Adipocyte (in vitro differentiated cells): ENCODE measurements around the gene SOX21.
A peak's percentile ranks its signal among the peaks of the same experiment; 100 is the strongest.
"Not testable (repeated sequence)": the region's sequence is repeated elsewhere in the genome, so short reads cannot be mapped to it uniquely, and the experiment has no call there.

ENCODE experiments used
- DNase-seq: peaks from one replicate; pipeline ENCODE4 v3.0.0-alpha.2; 2015; ENCODE audit warnings: low read depth
- H3K27me3 ChIP-seq: replicated peaks from 2 replicates; pipeline ENCODE4 v1.7.0; 2013; ENCODE audit warnings: mild to moderate bottlenecking, low read length, moderate library complexity; ENCODE audit not compliant: control insufficient read depth, insufficient read depth
- H3K36me3 ChIP-seq: 2 replicates; pipeline ENCODE4 v1.7.0; 2013; ENCODE audit warnings: low read length, mild to moderate bottlenecking, moderate library complexity; ENCODE audit not compliant: control insufficient read depth, insufficient read depth, severe bottlenecking
- H3K4me1 ChIP-seq: 2 replicates; pipeline ENCODE4 v1.7.0; 2013; ENCODE audit warnings: mild to moderate bottlenecking, low read length, moderate library complexity; ENCODE audit not compliant: control insufficient read depth, insufficient read depth
- H3K4me3 ChIP-seq: 2 replicates; pipeline ENCODE4 v1.7.0; 2013; ENCODE audit warnings: mild to moderate bottlenecking, low read length, moderate library complexity
- H3K9ac ChIP-seq: 2 replicates; pipeline ENCODE4 v1.7.0; 2013; ENCODE audit warnings: mild to moderate bottlenecking, low read length, moderate library complexity
- H3K9me3 ChIP-seq: 2 replicates; pipeline ENCODE4 v1.7.0; 2013; ENCODE audit warnings: mild to moderate bottlenecking, low read length, moderate library complexity; ENCODE audit not compliant: control insufficient read depth

SOX21 gene

DNA sequence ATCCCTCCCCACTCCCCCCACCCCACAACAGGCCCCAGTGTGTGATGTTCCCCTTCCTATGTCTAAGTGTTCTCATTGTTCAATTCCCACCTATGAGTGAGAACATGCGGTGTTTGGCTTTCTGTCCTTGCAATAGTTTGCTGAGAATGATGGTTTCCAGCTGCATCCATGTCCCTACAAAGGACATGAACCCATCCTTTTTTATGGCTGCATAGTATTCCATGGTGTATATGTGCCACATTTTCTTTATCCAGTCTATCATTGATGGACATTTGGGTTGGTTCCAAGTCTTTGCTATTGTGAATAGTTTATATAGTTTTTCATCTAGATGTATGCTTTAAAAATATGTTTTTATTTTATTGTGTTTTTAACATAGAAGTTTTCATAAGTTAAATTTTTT, 6.4 kb upstream of the SOX21 start:
- not testable (repeated sequence) for DNase-seq

GRCh38 chr13:94717916-94718315, 5.6 kb upstream of the SOX21 start:
- Histone ChIP-seq H3K4me1 (no peaks in the 10 kb centered on the region), H3K4me3 (no peak overlapping the region), H3K9me3 (no peaks in the 10 kb centered on the region), H3K9ac (no peak overlapping the region), H3K36me3 (no peaks in the 10 kb centered on the region), H3K27me3 (peaks cover 40% of the 10 kb centered on the region)
- no peak for DNase-seq

More for the DNA sequence above, 6.4 kb upstream of the SOX21 start:
- H3K9ac ChIP-seq, H3K4me3 ChIP-seq, H3K4me1 ChIP-seq, H3K36me3 ChIP-seq, H3K9me3 ChIP-seq: not testable (repeated sequence)
- peaks cover 39% of the 10 kb centered on the region for H3K27me3 ChIP-seq

DNA sequence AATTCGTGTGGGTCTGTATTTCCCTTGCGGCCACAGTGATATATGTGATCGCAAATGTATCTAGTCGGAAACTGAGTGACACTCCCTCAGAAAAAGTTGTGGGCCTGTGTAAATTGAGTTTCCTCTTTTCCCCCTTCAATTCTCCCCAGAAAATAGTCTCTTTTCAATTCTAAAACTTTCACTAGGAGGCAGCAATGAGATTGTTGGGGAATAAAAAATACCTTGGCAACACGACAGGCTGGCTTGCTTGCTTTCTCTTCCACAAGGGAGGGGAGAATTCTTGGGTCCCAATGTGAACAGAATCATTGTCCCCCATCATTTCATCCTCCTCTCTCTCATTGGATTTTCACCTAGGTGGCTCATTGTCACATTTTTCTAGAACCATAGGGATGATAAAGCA, 3.7 kb upstream of the SOX21 start:
- H3K4me3 ChIP-seq: no peak overlapping the region
- H3K9me3 ChIP-seq: no peaks in the 10 kb centered on the region
- H3K36me3 ChIP-seq: no peaks in the 10 kb centered on the region
- H3K4me1 ChIP-seq: no peaks in the 10 kb centered on the region
- no peak overlapping the region for H3K9ac ChIP-seq
- no peak for DNase-seq
- peaks cover 29% of the 10 kb centered on the region for H3K27me3 ChIP-seq

- H3K36me3 ChIP-seq: no peaks in the 10 kb centered on the region
- no peak overlapping the region for H3K4me3 ChIP-seq
- DNase-seq: no peak
- H3K9me3 ChIP-seq: no peaks in the 10 kb centered on the region
- no peak overlapping the region for H3K9ac ChIP-seq
- no peaks in the 10 kb centered on the region for H3K4me1 ChIP-seq
- peaks cover 47% of the 10 kb centered on the region for H3K27me3 ChIP-seq
Observed at GRCh38 chr13:94713561-94714182, 1.3 kb upstream of the SOX21 start.

DNA sequence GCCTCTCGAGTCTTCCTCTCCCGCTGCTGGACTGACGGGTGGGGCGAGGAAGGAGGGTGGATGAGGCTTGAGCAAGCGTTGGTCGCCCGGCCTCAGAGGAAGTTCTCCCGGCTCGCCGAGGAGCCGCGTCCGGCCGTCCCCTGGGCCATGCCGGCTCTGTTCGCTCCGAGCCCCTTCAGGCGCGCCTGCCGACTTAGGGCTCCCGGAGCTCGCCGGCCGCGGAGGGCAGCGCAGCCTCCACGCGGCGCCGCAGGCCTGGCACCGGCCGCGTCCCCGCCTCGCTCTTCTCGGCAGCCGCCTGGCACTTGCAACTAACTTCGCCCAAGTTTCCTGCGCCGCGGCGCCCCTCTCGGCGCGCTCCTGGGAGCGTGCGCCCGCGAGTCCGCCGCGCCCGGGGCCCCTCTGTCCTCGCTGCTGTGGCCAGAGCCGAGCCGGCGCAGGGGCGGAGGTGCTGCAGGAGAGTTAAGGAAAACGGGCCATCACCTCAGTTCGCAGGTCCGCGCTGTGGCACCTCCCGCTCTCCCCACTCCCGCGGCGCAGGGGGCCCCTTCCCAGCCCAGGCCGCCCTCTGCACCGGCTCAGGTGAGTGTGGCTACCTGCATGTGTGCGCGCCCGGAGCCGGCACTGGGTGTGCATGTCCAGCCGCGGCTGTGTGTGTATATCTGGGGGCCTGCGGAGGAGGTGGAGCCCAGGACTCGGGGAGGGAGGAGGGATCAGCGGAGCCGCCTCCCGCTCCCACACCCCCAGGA, 641 bp upstream of the SOX21 start:
- no peaks in the 10 kb centered on the region for H3K4me1 ChIP-seq
- H3K9me3 ChIP-seq: no peaks in the 10 kb centered on the region
- peaks cover 54% of the 10 kb centered on the region for H3K27me3 ChIP-seq
- peak; percentile 82 for DNase-seq
- peak overlapping the region; percentile 37 for H3K4me3 ChIP-seq
- no peaks in the 10 kb centered on the region for H3K36me3 ChIP-seq
- no peak overlapping the region for H3K9ac ChIP-seq

DNA sequence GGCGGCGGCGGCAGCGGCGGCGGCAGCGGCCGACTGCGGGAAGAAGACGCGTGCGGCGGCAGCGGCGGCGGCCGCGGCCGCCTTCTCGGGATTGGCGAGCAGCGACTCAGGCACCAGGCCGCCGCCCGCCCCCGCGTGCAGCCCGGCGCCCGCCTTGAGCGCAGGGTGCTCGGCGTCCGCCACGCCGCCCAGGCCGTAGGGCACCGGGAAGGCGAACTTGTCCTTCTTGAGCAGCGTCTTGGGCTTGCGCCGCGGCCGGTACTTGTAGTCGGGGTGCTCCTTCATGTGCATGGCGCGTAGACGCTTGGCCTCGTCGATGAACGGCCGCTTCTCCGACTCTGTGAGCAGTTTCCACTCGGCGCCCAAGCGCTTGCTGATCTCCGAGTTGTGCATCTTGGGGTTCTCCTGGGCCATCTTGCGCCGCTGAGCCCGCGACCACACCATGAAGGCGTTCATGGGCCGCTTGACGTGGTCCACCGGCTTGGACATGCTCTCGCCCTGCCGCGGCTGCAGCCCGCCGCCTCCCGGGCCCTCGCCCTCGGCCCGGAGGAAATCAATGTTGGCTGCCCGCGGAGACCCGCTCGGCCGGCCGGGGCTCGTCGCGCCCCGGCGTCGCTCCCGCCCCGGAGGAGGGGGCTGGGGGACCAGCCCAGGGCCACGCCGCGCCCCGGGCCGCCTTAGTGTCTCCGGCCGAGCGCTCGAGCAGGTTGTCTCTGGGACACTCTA, 621 bp downstream of the SOX21 start:
- no peaks in the 10 kb centered on the region for H3K9me3 ChIP-seq
- no peak overlapping the region for H3K4me3 ChIP-seq
- peaks cover 64% of the 10 kb centered on the region for H3K27me3 ChIP-seq
- H3K9ac ChIP-seq: no peak overlapping the region
- H3K36me3 ChIP-seq: no peaks in the 10 kb centered on the region
- DNase-seq: peak; percentile 37
- H3K4me1 ChIP-seq: peaks cover 4% of the 10 kb centered on the region

GRCh38 chr13:94710881-94711560, 1.3 kb downstream of the SOX21 start:
- Histone ChIP-seq H3K9me3 (no peaks in the 10 kb centered on the region), H3K27me3 (peaks cover 65% of the 10 kb centered on the region), H3K4me1 (peaks cover 4% of the 10 kb centered on the region), H3K4me3 (no peak overlapping the region), H3K36me3 (no peaks in the 10 kb centered on the region), H3K9ac (no peak overlapping the region)
- no peak for DNase-seq

- Histone ChIP-seq H3K9ac (no peak overlapping the region), H3K27me3 (peaks cover 69% of the 10 kb centered on the region), H3K4me1 (peaks cover 4% of the 10 kb centered on the region), H3K9me3 (no peaks in the 10 kb centered on the region), H3K4me3 (no peak overlapping the region), H3K36me3 (no peaks in the 10 kb centered on the region)
- DNase-seq: no peak
Observed at GRCh38 chr13:94710065-94710781, 2.1 kb downstream of the SOX21 start.

- no peak for DNase-seq
- Histone ChIP-seq H3K27me3 (peaks cover 66% of the 10 kb centered on the region), H3K9me3 (no peaks in the 10 kb centered on the region), H3K36me3 (no peaks in the 10 kb centered on the region), H3K4me1 (peaks cover 4% of the 10 kb centered on the region), H3K4me3 (no peak overlapping the region), H3K9ac (no peak overlapping the region)
Observed at GRCh38 chr13:94709001-94709834, 3.1 kb downstream of the SOX21 start.
